Mesenchymal stem cell (in vitro differentiated cells and primary cell): Measurements from ENCODE around the gene RIT1.
A peak's percentile ranks its signal among the peaks of the same experiment; 100 is the strongest.

Experiments
- DNase-seq: peaks from one replicate; pipeline ENCODE4 v3.0.0-alpha.2; 2013
- H2AFZ ChIP-seq: one replicate; pipeline ENCODE4 v1.6.1; 2013; ENCODE audit warnings: low read depth, mild to moderate bottlenecking, control low read depth, inconsistent platforms, low read length, moderate library complexity
- H2AK5ac ChIP-seq: 2 replicates; pipeline ENCODE4 v1.6.1; 2013; ENCODE audit warnings: low read length, moderate library complexity, mild to moderate bottlenecking, inconsistent platforms; ENCODE audit not compliant: severe bottlenecking
- H2BK120ac ChIP-seq: one replicate; pipeline ENCODE4 v1.6.1; 2013; ENCODE audit warnings: low read depth, mild to moderate bottlenecking, inconsistent platforms, low read length, moderate library complexity
- H2BK12ac ChIP-seq, 2 experiments: one replicate each; pipeline ENCODE4 v1.6.1; 2013; ENCODE audit warnings: inconsistent platforms in 2 of 2, low read length in 2 of 2, mild to moderate bottlenecking in 2 of 2, moderate library complexity in 2 of 2, control low read depth in 1 of 2
- H2BK15ac ChIP-seq: one replicate; pipeline ENCODE4 v1.6.1; 2013; ENCODE audit warnings: mild to moderate bottlenecking, low read depth, inconsistent platforms; ENCODE audit not compliant: poor library complexity, severe bottlenecking
- H2BK5ac ChIP-seq: 2 replicates; pipeline ENCODE4 v1.6.1; 2013; ENCODE audit warnings: low read depth, mild to moderate bottlenecking, low read length, control low read depth, inconsistent platforms; ENCODE audit not compliant: poor library complexity, severe bottlenecking
- H3K14ac ChIP-seq, 2 experiments: one replicate each; pipeline ENCODE4 v1.6.1; 2013; ENCODE audit warnings: inconsistent platforms in 2 of 2, low read length in 2 of 2, control low read depth in 1 of 2, mild to moderate bottlenecking in 1 of 2, moderate library complexity in 1 of 2
- H3K18ac ChIP-seq, 2 experiments: one replicate each; pipeline ENCODE4 v1.6.1; 2013; ENCODE audit warnings: inconsistent platforms in 2 of 2, low read length in 2 of 2, control low read depth in 1 of 2, low read depth in 1 of 2, mild to moderate bottlenecking in 1 of 2
- H3K23ac ChIP-seq, 2 experiments: one replicate each; pipeline ENCODE4 v1.6.1; 2013; ENCODE audit warnings: inconsistent platforms in 2 of 2, low read length in 2 of 2, mild to moderate bottlenecking in 2 of 2, moderate library complexity in 2 of 2, control low read depth in 1 of 2
- H3K27ac ChIP-seq: 2 replicates; pipeline ENCODE4 v1.5.1; 2013; ENCODE audit warnings: mild to moderate bottlenecking, moderate library complexity, low read length, control low read depth, inconsistent platforms; ENCODE audit not compliant: poor library complexity, severe bottlenecking
- H3K27me3 ChIP-seq, 2 experiments: 2 replicates each; pipeline versions ENCODE4 v1.6.1 to v1.7.0; 2013; ENCODE audit warnings: low read length in 2 of 2, mild to moderate bottlenecking in 2 of 2, moderate library complexity in 2 of 2, control low read depth in 1 of 2, inconsistent platforms in 1 of 2; ENCODE audit not compliant: control insufficient read depth in 1 of 2, insufficient read depth in 1 of 2
- H3K36me3 ChIP-seq, 2 experiments: 2 replicates each; pipeline versions ENCODE4 v1.6.1 to v1.7.0; 2013; ENCODE audit warnings: low read length in 2 of 2, control low read depth in 1 of 2, inconsistent platforms in 1 of 2, low read depth in 1 of 2, mild to moderate bottlenecking in 1 of 2; ENCODE audit not compliant: insufficient read depth in 2 of 2, control insufficient read depth in 1 of 2
- H3K4ac ChIP-seq, 2 experiments: one replicate each; pipeline ENCODE4 v1.6.1; 2013; ENCODE audit warnings: inconsistent platforms in 2 of 2, low read length in 2 of 2, mild to moderate bottlenecking in 2 of 2, moderate library complexity in 2 of 2, control low read depth in 1 of 2, low read depth in 1 of 2
- H3K4me1 ChIP-seq: 2 replicates; pipeline ENCODE4 v1.6.1; 2013; ENCODE audit warnings: low read depth, low read length, control low read depth; ENCODE audit not compliant: control insufficient read depth, insufficient read depth
- H3K4me2 ChIP-seq: 2 replicates; pipeline ENCODE4 v1.6.1; 2013; ENCODE audit warnings: low read length, mild to moderate bottlenecking, inconsistent platforms; ENCODE audit not compliant: poor library complexity, severe bottlenecking
- H3K4me3 ChIP-seq, 2 experiments: 2 replicates each; pipeline versions ENCODE4 v1.5.1 to v1.7.0; 2013; ENCODE audit warnings: low read length in 2 of 2, mild to moderate bottlenecking in 2 of 2, control low read depth in 1 of 2, low read depth in 1 of 2; ENCODE audit not compliant: insufficient read depth in 1 of 2
- H3K79me1 ChIP-seq: replicated peaks from 2 replicates; pipeline ENCODE4 v1.6.1; 2013; ENCODE audit warnings: mild to moderate bottlenecking, control low read depth, low read length, inconsistent platforms; ENCODE audit not compliant: poor library complexity, severe bottlenecking
- H3K9ac ChIP-seq: 2 replicates; pipeline ENCODE4 v1.7.0; 2013; ENCODE audit warnings: mild to moderate bottlenecking, low read length, moderate library complexity
- H3K9me3 ChIP-seq: 2 replicates; pipeline ENCODE4 v1.7.0; 2013; ENCODE audit warnings: mild to moderate bottlenecking, low read length; ENCODE audit not compliant: control insufficient read depth
- H4K8ac ChIP-seq: one replicate; pipeline ENCODE4 v1.6.1; 2013; ENCODE audit warnings: inconsistent platforms, mild to moderate bottlenecking, low read length, moderate library complexity
- H4K91ac ChIP-seq: one replicate; pipeline ENCODE4 v1.6.1; 2013; ENCODE audit warnings: mild to moderate bottlenecking, low read length, inconsistent platforms
- WGBS: methylation state at CpG from one replicate; pipeline ENCODE4 v1.1.7; 2013; ENCODE audit warnings: mixed read lengths; 5-methylcytosine and 5-hydroxymethylcytosine counted together

The RIT1 gene

DNA sequence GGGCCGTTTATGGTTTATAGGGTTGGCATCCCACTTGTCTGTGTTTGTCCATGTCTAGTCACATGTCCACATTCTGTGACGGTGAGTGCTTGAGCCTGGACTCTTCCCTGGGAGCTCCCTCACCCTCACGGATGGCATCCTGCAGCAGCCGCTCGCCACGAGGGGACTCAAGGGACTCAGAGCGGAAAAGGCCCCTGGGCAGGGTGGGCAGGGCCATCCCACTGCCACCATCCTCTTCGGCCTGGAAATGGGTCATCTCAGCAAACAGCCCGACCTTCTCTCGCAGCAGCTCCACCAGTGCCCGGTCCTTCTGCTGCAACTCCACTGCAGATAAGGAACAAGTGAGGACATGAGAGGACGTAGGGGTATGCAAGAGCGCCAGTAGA, 41.3 kb upstream of the RIT1 start:
- Histone ChIP-seq H2AK5ac (no peak overlapping the region), H2AFZ (no peak overlapping the region), H4K91ac (peak overlapping the region; percentile 59), H3K4me3 (no peak overlapping the region), H3K79me1 (peaks cover 19% of the 10 kb centered on the region), H3K36me3 (peaks cover 85 to 91% of the 10 kb centered on the region in 2 experiments), H3K23ac (no peak overlapping the region), H3K9me3 (no peaks in the 10 kb centered on the region), H3K18ac (no peak overlapping the region), H2BK12ac (no peak overlapping the region), H3K27me3 (no peaks in the 10 kb centered on the region), H3K4me1 (no peaks in the 10 kb centered on the region), H3K9ac (no peak overlapping the region), H3K27ac (no peak overlapping the region), H3K14ac (no peak overlapping the region), H2BK120ac (no peak overlapping the region), H2BK5ac (no peak overlapping the region), H3K4ac (no peak overlapping the region), H3K4me2 (no peak overlapping the region), H4K8ac (peak overlapping the region; percentile 9), H2BK15ac (no peak overlapping the region)
- 98% methylated on average over 13 of the region's 13 CpGs for WGBS
- DNase-seq: no peak

DNA sequence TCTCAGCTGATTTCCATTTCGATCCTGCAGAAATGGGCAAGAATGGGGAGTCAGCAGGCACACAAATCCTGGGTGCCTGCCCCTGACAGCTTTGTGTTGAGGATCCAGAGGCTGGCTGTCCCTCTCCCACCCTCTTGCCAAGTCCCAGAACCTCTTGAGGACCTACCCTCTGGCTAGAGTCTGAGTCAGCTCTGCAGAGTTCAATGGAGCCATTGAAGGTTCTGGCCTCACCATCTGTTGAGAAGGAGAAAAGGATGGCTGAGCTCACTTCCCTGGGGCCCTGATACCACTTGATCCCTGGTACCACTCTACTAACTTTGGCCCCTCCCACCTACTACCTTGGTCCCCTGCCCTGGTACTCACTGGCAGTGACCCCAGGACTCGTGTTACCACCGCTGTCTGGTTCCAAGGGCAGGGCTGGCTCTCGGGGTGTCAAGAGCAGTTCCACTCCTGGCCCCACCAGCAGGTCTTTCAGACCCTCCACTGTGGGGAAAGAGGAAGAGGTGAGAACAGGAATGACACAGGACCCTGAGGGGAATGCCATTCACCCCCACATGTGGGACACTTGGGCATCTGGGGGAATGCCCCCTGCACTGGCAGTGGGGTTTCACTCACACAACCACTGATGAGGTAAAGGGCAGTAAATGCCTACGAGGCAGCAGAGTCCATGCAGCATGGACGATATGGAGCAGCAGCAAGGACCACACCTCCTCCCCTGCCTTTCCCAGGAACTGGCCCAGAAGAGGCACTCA, 40.8 kb upstream of the RIT1 start:
- Histone ChIP-seq H3K23ac (no peak overlapping the region), H2BK12ac (no peak overlapping the region)
- 97% methylated on average over 6 of the region's 6 CpGs for WGBS

DNA sequence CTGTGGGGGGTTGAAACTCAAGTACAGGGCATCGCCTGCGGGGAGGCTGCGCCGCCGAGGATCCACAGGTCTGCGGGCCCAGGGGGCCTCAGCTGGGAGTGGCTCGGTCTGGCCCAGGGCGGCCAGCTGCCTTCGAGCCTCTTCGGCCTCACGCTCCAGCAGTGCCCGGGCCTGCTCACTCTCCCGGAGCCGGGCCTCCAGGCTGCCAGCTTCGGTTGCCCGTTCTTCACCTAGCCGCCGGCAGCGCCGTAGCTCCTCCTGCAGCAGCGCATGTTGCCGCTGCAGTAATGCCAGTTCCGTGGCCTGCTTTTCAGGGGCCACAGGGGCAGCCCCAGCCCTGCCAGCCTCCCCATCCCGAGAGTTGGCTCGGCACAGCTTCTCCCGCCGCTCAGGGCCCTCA, 39.7 kb upstream of the RIT1 start:
- Histone ChIP-seq H3K4me2 (no peak overlapping the region), H3K14ac (no peak overlapping the region), H2BK5ac (no peak overlapping the region), H3K79me1 (peaks cover 19% of the 10 kb centered on the region), H3K9ac (no peak overlapping the region), H3K27ac (no peak overlapping the region), H2BK15ac (no peak overlapping the region), H4K91ac (no peak overlapping the region), H3K4ac (peak overlapping the region in 1 of 2 experiments; percentile 40), H3K36me3 (peaks cover 87 to 91% of the 10 kb centered on the region in 2 experiments), H3K4me1 (peaks cover 4% of the 10 kb centered on the region), H3K23ac (no peak overlapping the region), H3K9me3 (no peaks in the 10 kb centered on the region), H2BK12ac (no peak overlapping the region), H2AK5ac (no peak overlapping the region), H3K4me3 (no peak overlapping the region), H2BK120ac (no peak overlapping the region), H3K27me3 (no peaks in the 10 kb centered on the region), H3K18ac (no peak overlapping the region), H4K8ac (no peak overlapping the region), H2AFZ (no peak overlapping the region)
- WGBS: 98% methylated on average over 27 of the region's 27 CpGs
- no peak for DNase-seq

More for the DNA sequence above, 40.8 kb upstream of the RIT1 start:
- Histone ChIP-seq H3K9ac (no peak overlapping the region), H3K9me3 (no peaks in the 10 kb centered on the region), H3K4me1 (no peaks in the 10 kb centered on the region), H3K14ac (no peak overlapping the region), H3K4ac (no peak overlapping the region), H3K18ac (no peak overlapping the region), H4K91ac (peak overlapping the region; percentile 59), H2BK15ac (no peak overlapping the region), H3K79me1 (peaks cover 19% of the 10 kb centered on the region), H3K4me3 (no peak overlapping the region), H3K27ac (no peak overlapping the region), H3K36me3 (peaks cover 86 to 91% of the 10 kb centered on the region in 2 experiments), H2BK5ac (no peak overlapping the region), H3K27me3 (no peaks in the 10 kb centered on the region), H2AK5ac (no peak overlapping the region), H3K4me2 (no peak overlapping the region), H2AFZ (no peak overlapping the region), H4K8ac (peak overlapping the region; percentile 9), H2BK120ac (no peak overlapping the region)
- DNase-seq: no peak

DNA sequence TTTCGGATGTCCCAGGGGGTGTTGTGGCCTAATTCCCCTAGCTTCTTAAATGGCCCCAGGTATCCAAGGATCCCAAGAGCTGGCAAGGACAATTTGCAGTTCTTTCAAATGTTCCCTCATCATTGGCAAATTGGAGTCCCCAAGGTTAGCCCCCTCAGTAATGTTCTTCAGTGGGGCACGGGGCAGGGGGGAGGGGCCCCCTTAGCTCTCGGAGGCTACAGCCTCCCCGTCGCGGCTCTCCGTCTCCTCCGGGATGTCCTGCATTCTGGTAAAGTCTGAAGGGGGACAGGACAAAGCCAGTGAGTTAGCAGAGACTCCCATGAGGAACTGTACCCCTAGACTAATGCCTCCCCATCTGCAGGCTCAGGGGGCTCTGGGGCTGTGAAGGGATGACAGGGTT, 36.6 kb upstream of the RIT1 start:
- Histone ChIP-seq H3K18ac (no peak overlapping the region), H3K4me3 (no peak overlapping the region), H2AFZ (no peak overlapping the region), H2BK5ac (no peak overlapping the region), H3K27me3 (no peaks in the 10 kb centered on the region), H3K4ac (no peak overlapping the region), H3K79me1 (peaks cover 18% of the 10 kb centered on the region), H3K4me1 (peaks cover 4% of the 10 kb centered on the region), H3K14ac (no peak overlapping the region), H3K27ac (no peak overlapping the region), H4K8ac (no peak overlapping the region), H3K23ac (no peak overlapping the region), H2BK12ac (no peak overlapping the region), H3K9ac (no peak overlapping the region), H3K36me3 (peaks cover 71% of the 10 kb centered on the region in 2 experiments), H3K4me2 (no peak overlapping the region), H2BK15ac (no peak overlapping the region), H3K9me3 (no peaks in the 10 kb centered on the region), H4K91ac (no peak overlapping the region), H2AK5ac (no peak overlapping the region), H2BK120ac (no peak overlapping the region)
- DNase-seq: no peak
- WGBS: 99% methylated on average over 6 of the region's 8 CpGs
